HL-60 (cell line): ENCODE results near the gene KAZN.

Source experiments
- DNase-seq, 2 experiments: peaks; one replicate each; pipeline ENCODE4 v3.0.0-alpha.2; 2010 to 2020; ENCODE audit warnings: low read depth in 1 of 2, low spot score in 1 of 2
- H3K27ac ChIP-seq: fragments of 250-450 bp; sonication (Bioruptor Pico); replicated peaks from 2 replicates; pipeline ENCODE4 v1.5.1; 2020; ENCODE audit warnings: mild to moderate bottlenecking, moderate library complexity
- H3K27me3 ChIP-seq: fragments of 250-450 bp; sonication (Bioruptor Pico); 2 replicates; pipeline ENCODE4 v1.5.1; 2021; ENCODE audit warnings: mild to moderate bottlenecking, moderate library complexity; ENCODE audit not compliant: insufficient read depth, poor library complexity, severe bottlenecking
- H3K4me3 ChIP-seq: replicated peaks from 2 replicates; pipeline ENCODE4 v1.5.1; 2011; ENCODE audit warnings: mild to moderate bottlenecking, control low read depth, low read length; ENCODE audit not compliant: insufficient read depth
- GABPA ChIP-seq: IDR thresholded peaks from 2 replicates; pipeline ENCODE4 v1.6.1; 2012; ENCODE audit warnings: low read depth
- POLR2AphosphoS5 ChIP-seq: IDR thresholded peaks from 2 replicates; pipeline ENCODE4 v1.6.1; 2012; ENCODE audit warnings: low read depth
- REST ChIP-seq: IDR thresholded peaks from 2 replicates; pipeline ENCODE4 v1.6.1; 2012; ENCODE audit warnings: low read depth; ENCODE audit not compliant: insufficient replicate concordance
- SPI1 ChIP-seq: IDR thresholded peaks from 2 replicates; pipeline ENCODE4 v1.6.1; 2012; ENCODE audit warnings: low read depth, mild to moderate bottlenecking, borderline replicate concordance
- TF ChIP-seq, protein P1 (sequence below): IDR thresholded peaks from one replicate; pipeline ENCODE4 v1.5.1; 2011; ENCODE audit warnings: low read length, control low read depth, inconsistent platforms; ENCODE audit not compliant: insufficient read depth

The KAZN gene

DNA sequence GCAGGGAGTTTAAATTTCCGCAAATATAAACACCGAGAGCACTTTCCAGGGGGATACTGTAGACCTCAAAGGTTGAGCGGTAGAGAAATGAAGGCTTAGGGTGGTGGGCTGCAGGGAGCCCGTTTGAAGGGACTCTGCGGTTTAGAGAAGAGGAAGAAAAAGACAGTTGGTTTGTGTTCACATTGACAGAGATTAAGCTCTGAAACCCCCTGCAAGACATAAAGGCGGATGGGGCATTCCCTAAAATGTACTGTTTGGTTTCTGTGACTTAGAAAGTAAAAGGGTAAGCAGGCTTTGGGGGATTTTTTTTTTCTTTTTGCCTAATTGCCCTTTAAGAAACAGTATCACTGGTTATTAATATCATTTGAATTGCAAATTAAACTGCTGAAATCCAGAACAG lies 1.3 kb downstream of the KAZN start:
- Histone ChIP-seq H3K27me3 (peaks cover 29% of the 10 kb centered on the region), H3K27ac (no peak overlapping the region), H3K4me3 (no peak overlapping the region)
- no peak for DNase-seq
- TF ChIP-seq SPI1 = no peak
- TF ChIP-seq POLR2AphosphoS5 = no peak
- TF ChIP-seq, protein P1, sequence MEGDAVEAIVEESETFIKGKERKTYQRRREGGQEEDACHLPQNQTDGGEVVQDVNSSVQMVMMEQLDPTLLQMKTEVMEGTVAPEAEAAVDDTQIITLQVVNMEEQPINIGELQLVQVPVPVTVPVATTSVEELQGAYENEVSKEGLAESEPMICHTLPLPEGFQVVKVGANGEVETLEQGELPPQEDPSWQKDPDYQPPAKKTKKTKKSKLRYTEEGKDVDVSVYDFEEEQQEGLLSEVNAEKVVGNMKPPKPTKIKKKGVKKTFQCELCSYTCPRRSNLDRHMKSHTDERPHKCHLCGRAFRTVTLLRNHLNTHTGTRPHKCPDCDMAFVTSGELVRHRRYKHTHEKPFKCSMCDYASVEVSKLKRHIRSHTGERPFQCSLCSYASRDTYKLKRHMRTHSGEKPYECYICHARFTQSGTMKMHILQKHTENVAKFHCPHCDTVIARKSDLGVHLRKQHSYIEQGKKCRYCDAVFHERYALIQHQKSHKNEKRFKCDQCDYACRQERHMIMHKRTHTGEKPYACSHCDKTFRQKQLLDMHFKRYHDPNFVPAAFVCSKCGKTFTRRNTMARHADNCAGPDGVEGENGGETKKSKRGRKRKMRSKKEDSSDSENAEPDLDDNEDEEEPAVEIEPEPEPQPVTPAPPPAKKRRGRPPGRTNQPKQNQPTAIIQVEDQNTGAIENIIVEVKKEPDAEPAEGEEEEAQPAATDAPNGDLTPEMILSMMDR = no peak
- no peak for TF ChIP-seq REST
- no peak for TF ChIP-seq GABPA

DNA sequence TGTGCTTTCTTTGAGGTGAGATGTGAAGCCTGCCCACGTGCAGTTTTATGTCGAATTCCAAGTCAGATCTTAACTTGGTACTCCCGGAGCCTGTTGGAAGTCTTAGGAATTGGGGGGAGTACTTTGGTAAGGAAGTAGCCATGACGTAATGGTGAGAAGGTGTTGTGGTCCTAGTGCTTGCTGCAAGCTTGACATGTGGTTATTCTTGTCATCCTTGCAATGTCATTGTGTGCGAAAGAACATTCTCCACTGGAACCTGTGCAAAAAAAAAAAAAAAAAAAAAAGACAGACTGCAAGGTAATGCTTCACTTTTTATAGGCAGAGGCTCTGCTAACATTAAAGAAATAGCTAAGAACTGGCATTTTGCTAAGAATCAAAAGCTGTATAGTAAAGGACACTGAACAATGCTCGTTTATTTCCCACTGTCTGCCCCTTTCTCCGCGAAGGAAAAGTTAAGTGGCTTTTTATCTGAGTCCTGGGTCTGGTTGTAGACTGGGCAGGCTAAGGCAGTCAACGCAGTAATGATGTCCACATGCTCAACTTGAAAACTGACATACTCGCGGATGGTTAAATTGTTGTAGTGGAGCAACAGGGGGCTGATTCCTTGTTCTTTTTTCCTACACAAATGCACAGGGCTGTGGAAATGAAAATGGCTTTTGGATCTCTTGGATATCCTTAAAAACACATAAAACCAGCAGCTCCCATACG lies 2.1 kb downstream of the KAZN start:
- Histone ChIP-seq H3K4me3 (no peak overlapping the region), H3K27ac (no peak overlapping the region), H3K27me3 (peaks cover 29% of the 10 kb centered on the region)
- DNase-seq = no peak
- TF ChIP-seq, protein P1 = no peak
- TF ChIP-seq SPI1 = no peak
- TF ChIP-seq GABPA = no peak
- TF ChIP-seq REST = no peak
- TF ChIP-seq POLR2AphosphoS5 = no peak

- Histone ChIP-seq H3K27me3 (peaks cover 27% of the 10 kb centered on the region), H3K27ac (no peak overlapping the region), H3K4me3 (no peak overlapping the region)
- DNase-seq = no peak
- TF ChIP-seq GABPA = no peak
- TF ChIP-seq REST = no peak
- TF ChIP-seq, protein P1 = no peak
- no peak for TF ChIP-seq SPI1
- no peak for TF ChIP-seq POLR2AphosphoS5
These were observed 3.7 kb downstream of the KAZN start for GRCh38 chr1:14602136-14602535.
